K562 (cell line): Measurements from ENCODE around the gene ILDR1. TPM values are rescaled to one million over a fixed set of nuclear protein-coding genes. Genes with fewer than 3 reads are reported as not detected.

Experiments
- CBX1 ChIP-seq: sonication (generic); IDR thresholded peaks from 2 replicates; pipeline ENCODE4 v1.6.1; 2016; ENCODE audit warnings: antibody characterized with exemption, low read depth, mild to moderate bottlenecking
- REST ChIP-seq, 2 experiments: fragments of 450-650 bp; formaldehyde crosslinking in 1 of 2; IDR thresholded peaks; 2 replicates each; pipeline versions ENCODE4 v1.4.0 to v1.6.1; 2014 to 2020; ENCODE audit warnings: mild to moderate bottlenecking in 2 of 2, borderline replicate concordance in 1 of 2, low read depth in 1 of 2
- polyA plus RNA-seq, 8 experiments: library from polyadenylated mRNA; depleted of rRNA in 4 of 8; stranded (reverse) in 5 of 8; unstranded in 3 of 8; fragments of >200 nt; fragmentation: Nextera tagmentation in 2 of 8; fragmentation: Illumina TruSeq in 1 of 8; extraction: Ambion mirVana in 2 of 8; extraction: Trizol in 1 of 8; gene quantifications; 2 replicates each; pipeline versions ENCODE4 v1.2.1 to v1.2.3, GENCODE V29; 2011 to 2014; ENCODE audit warnings: inconsistent platforms in 1 of 8, missing spikeins in 1 of 8
- total RNA-seq, 7 experiments: library from RNA; depleted of rRNA in 6 of 7; stranded (reverse); fragments of >200 nt in 6 of 7; fragmentation: Illumina TruSeq in 2 of 7; extraction: Trizol in 2 of 7; gene quantifications; 2 replicates each; pipeline versions ENCODE4 v1.2.1 to v1.2.3, GENCODE V29; 2011 to 2021; ENCODE audit warnings: low replicate concordance in 1 of 7

The ILDR1 gene
- total and polyA plus RNA-seq, 9 of the 15 experiments (the other 6 are each of a cell fraction or from before 2014, with no cell fraction given) = 0.04 TPM; not detected in 8

DNA sequence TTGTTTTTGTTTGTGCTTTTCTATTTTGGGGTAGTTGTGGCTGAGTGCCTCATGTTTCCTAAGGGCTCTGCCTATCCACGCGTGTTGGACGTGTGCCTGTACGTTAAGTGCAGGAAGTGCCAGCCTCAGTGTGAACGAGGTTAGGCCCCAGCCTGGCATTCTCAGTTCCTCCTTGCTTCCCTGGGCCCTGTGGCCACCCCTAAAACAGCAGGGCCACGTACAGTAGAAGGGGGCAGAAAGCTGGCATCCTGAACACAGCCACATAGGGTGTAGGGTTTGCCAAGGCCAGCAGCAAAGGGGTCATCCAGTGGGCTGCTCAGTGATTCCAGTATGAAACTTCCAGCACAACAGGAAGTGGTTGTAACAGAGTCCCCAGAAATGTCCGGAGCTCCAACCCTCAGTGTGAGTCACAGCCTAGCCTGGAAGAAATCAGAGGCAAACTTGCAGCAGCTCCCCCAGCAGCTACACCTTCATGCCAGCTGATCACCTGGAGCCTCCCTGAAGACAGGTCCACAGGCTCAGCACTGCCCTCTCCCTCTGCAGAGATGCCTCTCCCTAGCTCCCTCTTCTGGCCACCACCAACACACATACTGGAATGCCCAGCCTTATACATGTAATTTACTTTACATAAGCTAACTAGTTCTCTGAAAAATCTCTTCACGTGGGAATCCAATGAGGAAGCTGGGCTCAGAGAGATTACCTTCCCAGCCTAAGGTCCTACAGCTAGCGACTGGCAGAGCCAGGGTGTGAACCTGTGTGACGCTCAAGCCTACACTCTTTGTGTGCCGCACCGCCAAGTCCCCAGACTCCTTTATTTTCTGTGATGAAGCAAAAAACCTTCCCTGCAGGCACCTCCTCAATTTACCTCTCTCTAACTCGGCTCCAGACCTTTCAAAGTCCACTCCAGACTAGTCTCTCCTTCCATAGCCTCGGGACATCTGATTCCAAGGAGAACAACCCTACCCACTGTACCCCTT lies 26.6 kb downstream of the ILDR1 start (continued):
- 0 out of 2 replicates have a peak, but pooled peaks have one; percentile 27 for TF ChIP-seq REST (IDR thresholded peaks at IDR 0.05; ENCODE audit: borderline replicate concordance)
- no peak for TF ChIP-seq REST (CRISPR knock-in tag; IDR thresholded peaks at IDR 0.05; ENCODE audit: low read depth)
- TF ChIP-seq CBX1 = no peak
